ENCODE results near the gene BPIFB2. TPM values are rescaled to one million over a fixed set of nuclear protein-coding genes. Genes with fewer than 3 reads are reported as not detected.

The BPIFB2 gene
- total RNA-seq, 1 donor from 2014 or later: not detected

GRCh38 chr20:32991792-32992641 lies 15.5 kb upstream of the BPIFB2 start:
- H3K36me3 Mint-ChIP-seq (ENCODE audit: low read depth, unreplicated experiment): no peaks in the 10 kb centered on the region
- no peak overlapping the region for H3K4me3 Mint-ChIP-seq (ENCODE audit: unreplicated experiment)
- no peak for TF ChIP-seq CTCF (IDR thresholded peaks at IDR 0.05; ENCODE audit: unreplicated experiment)
- no peaks in the 10 kb centered on the region for H3K9me3 Mint-ChIP-seq (ENCODE audit: unreplicated experiment)
- no peak overlapping the region for H3K27ac Mint-ChIP-seq (ENCODE audit: unreplicated experiment)
- no peak for DNase-seq (ENCODE audit: low spot score)
- peaks cover 4% of the 10 kb centered on the region for H3K27me3 Mint-ChIP-seq (ENCODE audit: unreplicated experiment)
- H3K4me1 Mint-ChIP-seq (ENCODE audit: unreplicated experiment): no peaks in the 10 kb centered on the region

GRCh38 chr20:32993496-32994050 lies 13.9 kb upstream of the BPIFB2 start:
- no peaks in the 10 kb centered on the region for H3K4me1 Mint-ChIP-seq (ENCODE audit: unreplicated experiment)
- H3K4me3 Mint-ChIP-seq (ENCODE audit: unreplicated experiment): no peak overlapping the region
- H3K27me3 Mint-ChIP-seq (ENCODE audit: unreplicated experiment): peaks cover 4% of the 10 kb centered on the region
- no peaks in the 10 kb centered on the region for H3K36me3 Mint-ChIP-seq (ENCODE audit: low read depth, unreplicated experiment)
- no peak overlapping the region for H3K27ac Mint-ChIP-seq (ENCODE audit: unreplicated experiment)
- DNase-seq (ENCODE audit: low spot score): no peak
- no peaks in the 10 kb centered on the region for H3K9me3 Mint-ChIP-seq (ENCODE audit: unreplicated experiment)
- TF ChIP-seq CTCF (IDR thresholded peaks at IDR 0.05; ENCODE audit: unreplicated experiment): no peak

- peaks cover 4% of the 10 kb centered on the region for H3K27me3 Mint-ChIP-seq (ENCODE audit: unreplicated experiment)
- no peaks in the 10 kb centered on the region for H3K36me3 Mint-ChIP-seq (ENCODE audit: low read depth, unreplicated experiment)
- H3K9me3 Mint-ChIP-seq (ENCODE audit: unreplicated experiment): no peaks in the 10 kb centered on the region
- no peak overlapping the region for H3K4me3 Mint-ChIP-seq (ENCODE audit: unreplicated experiment)
- DNase-seq (ENCODE audit: low spot score): no peak
- H3K4me1 Mint-ChIP-seq (ENCODE audit: unreplicated experiment): no peaks in the 10 kb centered on the region
- no peak overlapping the region for H3K27ac Mint-ChIP-seq (ENCODE audit: unreplicated experiment)
- TF ChIP-seq CTCF (IDR thresholded peaks at IDR 0.05; ENCODE audit: unreplicated experiment): no peak
These were observed 11.7 kb upstream of the BPIFB2 start for GRCh38 chr20:32995802-32996201.

GRCh38 chr20:32997431-32997830 lies 10.1 kb upstream of the BPIFB2 start:
- Mint-ChIP-seq H3K36me3 (ENCODE audit: low read depth, unreplicated experiment) (no peaks in the 10 kb centered on the region), H3K27ac (ENCODE audit: unreplicated experiment) (no peak overlapping the region), H3K27me3 (ENCODE audit: unreplicated experiment) (peaks cover 1% of the 10 kb centered on the region), H3K9me3 (ENCODE audit: unreplicated experiment) (no peaks in the 10 kb centered on the region), H3K4me1 (ENCODE audit: unreplicated experiment) (no peaks in the 10 kb centered on the region), H3K4me3 (ENCODE audit: unreplicated experiment) (no peak overlapping the region)
- no peak for DNase-seq (ENCODE audit: low spot score)
- TF ChIP-seq CTCF (IDR thresholded peaks at IDR 0.05; ENCODE audit: unreplicated experiment): no peak

GRCh38 chr20:32999603-33000250 lies 7.8 kb upstream of the BPIFB2 start:
- Mint-ChIP-seq H3K4me1 (ENCODE audit: unreplicated experiment) (no peaks in the 10 kb centered on the region), H3K9me3 (ENCODE audit: unreplicated experiment) (no peaks in the 10 kb centered on the region), H3K36me3 (ENCODE audit: low read depth, unreplicated experiment) (no peaks in the 10 kb centered on the region), H3K4me3 (ENCODE audit: unreplicated experiment) (no peak overlapping the region), H3K27ac (ENCODE audit: unreplicated experiment) (no peak overlapping the region), H3K27me3 (ENCODE audit: unreplicated experiment) (peaks cover 1% of the 10 kb centered on the region)
- TF ChIP-seq CTCF (IDR thresholded peaks at IDR 0.05; ENCODE audit: unreplicated experiment): no peak
- no peak for DNase-seq (ENCODE audit: low spot score)

Measured in endothelial cell (in vitro differentiated cells).